ENCODE measurements around the gene ALG6. TPM values are rescaled to one million over a fixed set of nuclear protein-coding genes. Genes with fewer than 3 reads are reported as not detected.

The ALG6 gene
- total and polyA plus RNA-seq, 2 donors (not counting 1 experiment from before 2014, with no cell fraction given) = 12.5 to 15.9 TPM

GRCh38 chr1:63487336-63488065 lies 120.1 kb downstream of the ALG6 start:
- Histone ChIP-seq H4K20me1 (ENCODE audit: control insufficient read depth, extremely low read depth, insufficient read depth, low read length) (no peaks in the 10 kb centered on the region), H3K27ac (ENCODE audit: insufficient read depth, low read length) (no peak overlapping the region), H3K4me1 (ENCODE audit: control insufficient read depth, extremely low read depth, insufficient read depth, low read length) (no peaks in the 10 kb centered on the region), H3K9me3 (ENCODE audit: control insufficient read depth, insufficient read depth, low read depth, low read length) (no peaks in the 10 kb centered on the region), H3K4me2 (ENCODE audit: extremely low read depth, insufficient read depth, low read length) (no peak overlapping the region), H3K36me3 (ENCODE audit: control insufficient read depth, insufficient read depth, low read length) (no peaks in the 10 kb centered on the region), H3K79me2 (ENCODE audit: control insufficient read depth, insufficient read depth, low read length) (no peaks in the 10 kb centered on the region), H3K27me3 (ENCODE audit: control insufficient read depth, insufficient read depth, low read length) (no peaks in the 10 kb centered on the region), H2AFZ (ENCODE audit: low read length) (no peak overlapping the region), H3K9ac (ENCODE audit: insufficient read depth, low read length) (no peak overlapping the region), H3K4me3 (replicated peaks in 1 of 4; ENCODE audit: control extremely low read depth in 1 of 4, insufficient read depth in 1 of 4, low read depth in 3 of 4, low read length in 4 of 4) (no peak overlapping the region)
- DNase-seq (ENCODE audit: low read depth in 2 of 2) = peak; percentile 39 to 93
- no peak for TF ChIP-seq CTCF (conservative IDR thresholded peaks at IDR 0.05 in 1 of 2, IDR thresholded peaks at IDR 0.05 in 1 of 2; ENCODE audit: low read depth in 1 of 2, low read length in 2 of 2)
- TF ChIP-seq EZH2 (IDR thresholded peaks at IDR 0.05; ENCODE audit: low read length, missing control alignments) = no peak

Other genes starting within 250 kb of the ALG6 start
- not detected in 2 replicates for gene FOXD3, start 45.1 kb upstream of the ALG6 start, total RNA-seq
- gene FOXD3, start 45.1 kb upstream of the ALG6 start, polyA plus RNA-seq = not detected in 2 replicates
- 12.6 and 21.3 TPM in 2 replicates for gene ITGB3BP, start 155.6 kb downstream of the ALG6 start, total RNA-seq
- 16.7 and 22.5 TPM in 2 replicates for gene ITGB3BP, start 155.6 kb downstream of the ALG6 start, polyA plus RNA-seq
- 9.1 and 9.8 TPM in 2 replicates for gene EFCAB7, start 155.9 kb downstream of the ALG6 start, total RNA-seq
- 3.4 and 4.3 TPM in 2 replicates for gene EFCAB7, start 155.9 kb downstream of the ALG6 start, polyA plus RNA-seq
- 51.4 and 66.5 TPM in 2 replicates for gene PGM1, start 225.8 kb downstream of the ALG6 start, total RNA-seq
- 23.8 and 43.7 TPM in 2 replicates for gene PGM1, start 225.8 kb downstream of the ALG6 start, polyA plus RNA-seq